Panc1 (cell line): ENCODE data around the gene ALPK1. TPM values are rescaled to one million over a fixed set of nuclear protein-coding genes. Genes with fewer than 3 reads are reported as not detected.
"Not testable (repeated sequence)": the region's sequence is repeated elsewhere in the genome, so short reads cannot be mapped to it uniquely, and the experiment has no call there.

Source experiments
- ATAC-seq: fragments of 200-7000 bp; cut with Tn5 transposase; 2 replicates; pipeline ENCODE4 v1.9.1; 2020; ENCODE audit warnings: mild to moderate bottlenecking, moderate library complexity
- BruUV-seq: library from RNA; stranded (reverse); fragments of 400-500 nt; replicated peaks from 2 replicates; lab custom pipeline; 2021; lab: Mats Ljungman, UMichigan
- CTCF ChIA-PET: fragments of 300-600 bp; sonication (Branson Sonifier 250); formaldehyde crosslinking; loops from one replicate; lab custom pipeline; 2022; ENCODE audit warnings: antibody characterized with exemption; lab: Charles Lee
- POLR2A ChIA-PET: fragments of 300-600 bp; sonication (Branson Sonifier 250); formaldehyde crosslinking; loops from one replicate; lab custom pipeline; 2022; ENCODE audit warnings: antibody characterized with exemption; lab: Charles Lee
- DNase-seq: peaks from one replicate; pipeline ENCODE4 v3.0.0-alpha.2; 2010; ENCODE audit warnings: low read depth, low spot score
- H3K27ac ChIP-seq: 2 replicates; pipeline ENCODE4 v1.5.1; 2011; ENCODE audit warnings: mild to moderate bottlenecking, low read length, inconsistent platforms
- H3K27me3 ChIP-seq: fragments of 200-500 bp; sonication (Bioruptor generic); 2 replicates; pipeline ENCODE4 v1.6.0; 2014; ENCODE audit warnings: low read length, inconsistent platforms; ENCODE audit not compliant: control insufficient read depth, insufficient read depth
- H3K36me3 ChIP-seq: fragments of 200-500 bp; sonication (Bioruptor generic); 2 replicates; pipeline ENCODE4 v1.5.1; 2014; ENCODE audit warnings: inconsistent platforms, mild to moderate bottlenecking, low read length, moderate library complexity; ENCODE audit not compliant: control insufficient read depth, insufficient read depth
- H3K4me1 ChIP-seq: 2 replicates; pipeline ENCODE4 v1.5.1; 2011; ENCODE audit warnings: inconsistent platforms, mild to moderate bottlenecking, low read length, moderate library complexity; ENCODE audit not compliant: control insufficient read depth, insufficient read depth
- H3K4me3 ChIP-seq, 2 experiments: 2 replicates each; pipeline ENCODE4 v1.5.1; 2011 to 2012; ENCODE audit warnings: low read depth in 2 of 2, low read length in 2 of 2, mild to moderate bottlenecking in 2 of 2, inconsistent platforms in 1 of 2, moderate library complexity in 1 of 2
- H3K9me3 ChIP-seq: fragments of 200-500 bp; sonication (Bioruptor generic); 2 replicates; pipeline ENCODE4 v1.5.1; 2014; ENCODE audit warnings: low read depth, mild to moderate bottlenecking, inconsistent platforms, low read length, moderate library complexity; ENCODE audit not compliant: control insufficient read depth, insufficient read depth
- POLR2AphosphoS5 ChIP-seq: IDR thresholded peaks from 2 replicates; pipeline ENCODE4 v1.6.1; 2012; ENCODE audit warnings: mild to moderate bottlenecking, low read depth, low read length, moderate library complexity
- SIN3A ChIP-seq: IDR thresholded peaks from 2 replicates; pipeline ENCODE4 v1.6.1; 2012; ENCODE audit warnings: low read depth, mild to moderate bottlenecking, low read length, moderate library complexity, borderline replicate concordance; ENCODE audit not compliant: insufficient read depth
- TCF7L2 ChIP-seq: IDR thresholded peaks from 2 replicates; pipeline ENCODE4 v1.6.1; 2011; ENCODE audit warnings: mild to moderate bottlenecking, low read depth, low read length, inconsistent platforms
- in situ Hi-C: cut with HindIII; loops from 2 replicates; pipeline ENCODE4 v1.10.0; 2016; ENCODE audit warnings: low sequenced_read_pairs, low pct_unique_long_range_greater_than_20kb
- intact Hi-C: fragments of 100-400 bp; cut with micrococcal nuclease; formaldehyde crosslinking; loops from one replicate; pipeline ENCODE4 v1.10.0; 2022; ENCODE audit not compliant: unreplicated experiment
- total RNA-seq: library from RNA; stranded (reverse); gene quantifications from one replicate; pipeline ENCODE4 v1.2.1, GENCODE V29; 2021; ENCODE audit not compliant: unreplicated experiment
- TF ChIP-seq, protein P1 (sequence below), 2 experiments: IDR thresholded peaks; 2 replicates each; pipeline ENCODE4 v1.6.1; 2011 to 2012; ENCODE audit warnings: low read depth in 2 of 2, control low read depth in 1 of 2, low read length in 1 of 2, mild to moderate bottlenecking in 1 of 2, moderate library complexity in 1 of 2; ENCODE audit not compliant: insufficient read depth in 1 of 2
- TF ChIP-seq, protein P2 (sequence below): fragments of 450-650 bp; IDR thresholded peaks from 2 replicates; pipeline ENCODE4 v1.5.1; 2017; ENCODE audit warnings: mild to moderate bottlenecking

ALPK1 gene
- total RNA-seq, 1 experiment from 2014 or later, result 1.4 TPM

GRCh38 chr4:112436987-112437386 lies 139.8 kb downstream of the ALPK1 start:
- H3K4me1 ChIP-seq, result no peaks in the 10 kb centered on the region
- TF ChIP-seq SIN3A (no peak), TCF7L2 (no peak), POLR2AphosphoS5 (no peak)
- TF ChIP-seq, protein P1, sequence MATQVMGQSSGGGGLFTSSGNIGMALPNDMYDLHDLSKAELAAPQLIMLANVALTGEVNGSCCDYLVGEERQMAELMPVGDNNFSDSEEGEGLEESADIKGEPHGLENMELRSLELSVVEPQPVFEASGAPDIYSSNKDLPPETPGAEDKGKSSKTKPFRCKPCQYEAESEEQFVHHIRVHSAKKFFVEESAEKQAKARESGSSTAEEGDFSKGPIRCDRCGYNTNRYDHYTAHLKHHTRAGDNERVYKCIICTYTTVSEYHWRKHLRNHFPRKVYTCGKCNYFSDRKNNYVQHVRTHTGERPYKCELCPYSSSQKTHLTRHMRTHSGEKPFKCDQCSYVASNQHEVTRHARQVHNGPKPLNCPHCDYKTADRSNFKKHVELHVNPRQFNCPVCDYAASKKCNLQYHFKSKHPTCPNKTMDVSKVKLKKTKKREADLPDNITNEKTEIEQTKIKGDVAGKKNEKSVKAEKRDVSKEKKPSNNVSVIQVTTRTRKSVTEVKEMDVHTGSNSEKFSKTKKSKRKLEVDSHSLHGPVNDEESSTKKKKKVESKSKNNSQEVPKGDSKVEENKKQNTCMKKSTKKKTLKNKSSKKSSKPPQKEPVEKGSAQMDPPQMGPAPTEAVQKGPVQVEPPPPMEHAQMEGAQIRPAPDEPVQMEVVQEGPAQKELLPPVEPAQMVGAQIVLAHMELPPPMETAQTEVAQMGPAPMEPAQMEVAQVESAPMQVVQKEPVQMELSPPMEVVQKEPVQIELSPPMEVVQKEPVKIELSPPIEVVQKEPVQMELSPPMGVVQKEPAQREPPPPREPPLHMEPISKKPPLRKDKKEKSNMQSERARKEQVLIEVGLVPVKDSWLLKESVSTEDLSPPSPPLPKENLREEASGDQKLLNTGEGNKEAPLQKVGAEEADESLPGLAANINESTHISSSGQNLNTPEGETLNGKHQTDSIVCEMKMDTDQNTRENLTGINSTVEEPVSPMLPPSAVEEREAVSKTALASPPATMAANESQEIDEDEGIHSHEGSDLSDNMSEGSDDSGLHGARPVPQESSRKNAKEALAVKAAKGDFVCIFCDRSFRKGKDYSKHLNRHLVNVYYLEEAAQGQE (IDR thresholded peaks at IDR 0.05; ENCODE audit: insufficient read depth in 1 of 2, low read depth in 2 of 2, low read length in 1 of 2), result no peak
- TF ChIP-seq, protein P2, sequence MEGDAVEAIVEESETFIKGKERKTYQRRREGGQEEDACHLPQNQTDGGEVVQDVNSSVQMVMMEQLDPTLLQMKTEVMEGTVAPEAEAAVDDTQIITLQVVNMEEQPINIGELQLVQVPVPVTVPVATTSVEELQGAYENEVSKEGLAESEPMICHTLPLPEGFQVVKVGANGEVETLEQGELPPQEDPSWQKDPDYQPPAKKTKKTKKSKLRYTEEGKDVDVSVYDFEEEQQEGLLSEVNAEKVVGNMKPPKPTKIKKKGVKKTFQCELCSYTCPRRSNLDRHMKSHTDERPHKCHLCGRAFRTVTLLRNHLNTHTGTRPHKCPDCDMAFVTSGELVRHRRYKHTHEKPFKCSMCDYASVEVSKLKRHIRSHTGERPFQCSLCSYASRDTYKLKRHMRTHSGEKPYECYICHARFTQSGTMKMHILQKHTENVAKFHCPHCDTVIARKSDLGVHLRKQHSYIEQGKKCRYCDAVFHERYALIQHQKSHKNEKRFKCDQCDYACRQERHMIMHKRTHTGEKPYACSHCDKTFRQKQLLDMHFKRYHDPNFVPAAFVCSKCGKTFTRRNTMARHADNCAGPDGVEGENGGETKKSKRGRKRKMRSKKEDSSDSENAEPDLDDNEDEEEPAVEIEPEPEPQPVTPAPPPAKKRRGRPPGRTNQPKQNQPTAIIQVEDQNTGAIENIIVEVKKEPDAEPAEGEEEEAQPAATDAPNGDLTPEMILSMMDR, result no peak
- DNase-seq (no peak), ATAC-seq (no peak)
- in situ Hi-C loops (no loop called here), intact Hi-C loops (no loop called here)
- no peak overlapping the region for H3K27ac ChIP-seq
- no peaks in the 10 kb centered on the region for H3K36me3 ChIP-seq
- BruUV-seq, result no TSS peak
- no peaks in the 10 kb centered on the region for H3K27me3 ChIP-seq
- CTCF ChIA-PET, result no interaction called here
- POLR2A ChIA-PET, result no interaction called here
- H3K4me3 ChIP-seq, result no peak overlapping the region
- no peaks in the 10 kb centered on the region for H3K9me3 ChIP-seq

DNA sequence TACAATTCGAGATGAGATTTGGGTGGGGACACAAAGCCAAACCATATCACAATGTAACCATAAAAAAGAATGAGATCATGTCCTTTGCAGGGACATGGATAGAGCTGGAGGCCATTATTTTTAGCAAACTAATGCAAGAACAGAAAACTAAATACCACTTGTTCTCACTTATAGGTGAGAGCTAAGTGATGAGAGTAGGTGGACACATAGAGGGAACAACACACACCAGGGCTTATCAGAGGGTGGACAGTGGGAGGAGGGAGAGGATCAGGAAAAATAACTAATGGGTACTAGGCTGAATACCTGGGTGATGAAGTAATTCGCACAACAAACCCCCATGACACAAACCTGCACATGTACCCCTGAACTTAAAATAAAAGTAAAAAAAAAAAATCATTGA lies 145.1 kb downstream of the ALPK1 start:
- CTCF ChIA-PET, ATAC-seq, in situ Hi-C loops, DNase-seq, H3K9me3 ChIP-seq, H3K27ac ChIP-seq, intact Hi-C loops, POLR2A ChIA-PET, H3K4me3 ChIP-seq, H3K27me3 ChIP-seq, BruUV-seq, H3K36me3 ChIP-seq, H3K4me1 ChIP-seq: not testable (repeated sequence)

DNA sequence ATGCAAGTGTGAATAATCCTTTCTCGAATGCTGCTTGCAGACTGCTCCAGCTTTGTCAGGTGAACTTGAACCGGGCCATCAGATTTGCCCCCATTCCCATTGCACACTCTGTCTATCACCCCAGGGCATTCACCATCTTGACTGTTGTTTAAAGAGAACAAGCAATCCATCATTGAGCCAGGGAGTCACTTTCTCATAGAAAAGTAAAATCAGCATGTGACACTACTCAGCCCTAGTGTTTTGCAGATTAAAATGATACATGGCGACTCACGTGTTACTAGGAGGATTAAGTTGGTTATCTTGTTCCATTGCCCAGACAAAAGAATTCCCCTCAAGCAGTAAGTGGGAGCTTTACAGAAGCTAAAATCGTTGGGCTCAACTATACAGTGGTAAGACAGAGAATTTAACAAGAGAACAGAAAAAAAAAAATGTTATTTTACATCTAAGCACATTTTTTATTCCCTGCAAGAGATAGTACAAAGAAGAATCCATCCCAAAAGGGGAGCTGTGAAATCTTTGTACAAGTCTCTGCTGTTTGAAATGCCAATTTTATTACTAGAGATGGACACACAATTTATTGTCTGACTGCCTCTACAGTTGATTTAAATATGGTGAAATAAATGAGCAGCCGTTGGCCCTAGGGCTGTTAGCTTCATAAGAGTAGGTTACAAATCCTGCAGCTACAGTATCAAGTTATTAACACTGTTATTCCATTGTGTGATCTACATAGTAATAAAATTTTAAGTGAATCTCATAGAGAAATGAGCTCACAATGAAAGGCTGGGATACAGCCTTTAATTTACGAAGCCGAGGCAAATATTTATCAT lies 151.3 kb downstream of the ALPK1 start:
- Histone ChIP-seq H3K36me3 (no peaks in the 10 kb centered on the region), H3K27ac (no peak overlapping the region), H3K4me1 (no peaks in the 10 kb centered on the region), H3K4me3 (no peak overlapping the region), H3K9me3 (no peaks in the 10 kb centered on the region), H3K27me3 (no peaks in the 10 kb centered on the region)
- no peak for DNase-seq
- BruUV-seq, result no TSS peak
- CTCF ChIA-PET, result no interaction called here
- in situ Hi-C loops, result no loop called here
- POLR2A ChIA-PET, result no interaction called here
- ATAC-seq, result no peak
- intact Hi-C loops, result no loop called here
- no peak for TF ChIP-seq SIN3A
- TF ChIP-seq POLR2AphosphoS5, result no peak
- TF ChIP-seq, protein P2, result no peak
- TF ChIP-seq, protein P1 (IDR thresholded peaks at IDR 0.05; ENCODE audit: insufficient read depth in 1 of 2, low read depth in 2 of 2, low read length in 1 of 2), result no peak
- TF ChIP-seq TCF7L2, result no peak
